Glutamatergic neuron (in vitro differentiated cells): Measurements from ENCODE around the gene B4GALT2. TPM values are rescaled to one million over a fixed set of nuclear protein-coding genes. Genes with fewer than 3 reads are reported as not detected.

ENCODE experiments used
- DNase-seq: peaks from one replicate; pipeline ENCODE4 v3.0.0; 2022
- H3K27ac Mint-ChIP-seq: one replicate; pipeline ENCODE4 v1.8.0; 2020; ENCODE audit warnings: mild to moderate bottlenecking, mixed read lengths, inconsistent platforms; ENCODE audit not compliant: unreplicated experiment
- H3K27me3 Mint-ChIP-seq: one replicate; pipeline ENCODE4 v1.8.0; 2020; ENCODE audit warnings: mild to moderate bottlenecking, moderate library complexity, mixed read lengths, inconsistent platforms; ENCODE audit not compliant: unreplicated experiment
- H3K36me3 Mint-ChIP-seq: one replicate; pipeline ENCODE4 v1.8.0; 2020; ENCODE audit warnings: mild to moderate bottlenecking, mixed read lengths, inconsistent platforms; ENCODE audit not compliant: unreplicated experiment
- H3K4me1 Mint-ChIP-seq: one replicate; pipeline ENCODE4 v1.8.0; 2020; ENCODE audit warnings: mild to moderate bottlenecking, low read depth, mixed read lengths, inconsistent platforms; ENCODE audit not compliant: unreplicated experiment
- H3K4me3 Mint-ChIP-seq: one replicate; pipeline ENCODE4 v1.8.0; 2020; ENCODE audit warnings: mild to moderate bottlenecking, mixed read lengths, inconsistent platforms; ENCODE audit not compliant: unreplicated experiment
- H3K9me3 Mint-ChIP-seq: one replicate; pipeline ENCODE4 v1.8.0; 2020; ENCODE audit warnings: mild to moderate bottlenecking, moderate library complexity, mixed read lengths, inconsistent platforms; ENCODE audit not compliant: unreplicated experiment
- CTCF ChIP-seq: fragments of 200-600 bp; sonication (generic); IDR thresholded peaks from one replicate; pipeline ENCODE4 v1.5.0; 2021; ENCODE audit not compliant: partially characterized antibody, unreplicated experiment
- total RNA-seq: library from RNA; stranded (reverse); fragmentation: NEBNext Ultra II Directional; extraction: Animal tissue kit (Norgen Biotek cat#: 25700); gene quantifications from one replicate; pipeline ENCODE4 v1.2.1, GENCODE V29; 2021; ENCODE audit not compliant: unreplicated experiment

Gene B4GALT2
- total RNA-seq, 1 donor from 2014 or later, result 45.7 TPM

GRCh38 chr1:44031252-44032169 lies 52.5 kb downstream of the B4GALT2 start, which contains the start of gene SLC6A9:
TSS of gene SLC6A9 (minus strand) at chr1:44031462. CDS start at chr1:44024277, 7,185 bp downstream.
- Mint-ChIP-seq H3K4me1 (peaks cover 12% of the 10 kb centered on the region), H3K9me3 (peaks cover 2% of the 10 kb centered on the region), H3K4me3 (peak within 1 kb of the TSS; percentile 82), H3K27me3 (peaks cover 16% of the 10 kb centered on the region), H3K27ac (peak within 1 kb of the TSS; percentile 59), H3K36me3 (no peaks in the 10 kb centered on the region)
- peak; percentile 39 for DNase-seq
- no peak for TF ChIP-seq CTCF

DNA sequence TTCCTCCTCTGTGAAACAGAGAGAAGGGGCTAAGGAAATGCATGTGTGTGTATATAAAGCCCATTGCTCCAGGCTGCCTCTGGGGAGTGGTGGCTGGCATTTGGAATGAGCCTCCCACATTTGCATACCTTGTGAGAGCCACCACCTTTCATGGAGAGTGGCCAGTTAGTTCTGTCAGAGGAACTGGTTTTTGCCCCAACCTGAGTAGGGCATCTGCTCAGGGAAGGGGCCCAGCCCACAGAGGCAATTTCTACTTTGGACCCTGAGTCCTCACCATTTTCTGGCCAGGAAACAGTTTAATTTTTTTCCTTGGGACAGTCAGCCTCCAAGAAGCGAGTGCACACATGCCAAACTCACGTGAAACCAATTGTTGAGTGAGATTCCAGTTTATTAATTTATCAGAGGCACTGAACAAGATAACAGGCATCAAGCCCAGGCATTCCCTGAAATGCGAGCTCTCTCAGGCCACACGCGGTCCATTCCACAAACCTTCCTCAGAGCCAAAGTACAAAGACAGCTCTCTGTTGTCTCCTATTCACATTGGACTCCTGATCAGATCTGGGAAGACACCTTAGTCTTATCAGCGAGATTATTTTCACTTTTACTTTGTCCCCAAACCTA lies 53.3 kb downstream of the B4GALT2 start:
- H3K4me3 Mint-ChIP-seq, result peak overlapping the region; percentile 82
- peaks cover 16% of the 10 kb centered on the region for H3K27me3 Mint-ChIP-seq
- H3K9me3 Mint-ChIP-seq, result peaks cover 2% of the 10 kb centered on the region
- no peak for TF ChIP-seq CTCF
- no peaks in the 10 kb centered on the region for H3K36me3 Mint-ChIP-seq
- H3K27ac Mint-ChIP-seq, result peak overlapping the region; percentile 15
- H3K4me1 Mint-ChIP-seq, result peaks cover 18% of the 10 kb centered on the region
- no peak for DNase-seq

- H3K27ac Mint-ChIP-seq, result no peak overlapping the region
- H3K4me1 Mint-ChIP-seq, result peaks cover 18% of the 10 kb centered on the region
- peaks cover 16% of the 10 kb centered on the region for H3K27me3 Mint-ChIP-seq
- H3K9me3 Mint-ChIP-seq, result peaks cover 2% of the 10 kb centered on the region
- no peak overlapping the region for H3K4me3 Mint-ChIP-seq
- no peaks in the 10 kb centered on the region for H3K36me3 Mint-ChIP-seq
- TF ChIP-seq CTCF, result no peak
- no peak for DNase-seq
These were observed 54.1 kb downstream of the B4GALT2 start for GRCh38 chr1:44033041-44033575.

DNA sequence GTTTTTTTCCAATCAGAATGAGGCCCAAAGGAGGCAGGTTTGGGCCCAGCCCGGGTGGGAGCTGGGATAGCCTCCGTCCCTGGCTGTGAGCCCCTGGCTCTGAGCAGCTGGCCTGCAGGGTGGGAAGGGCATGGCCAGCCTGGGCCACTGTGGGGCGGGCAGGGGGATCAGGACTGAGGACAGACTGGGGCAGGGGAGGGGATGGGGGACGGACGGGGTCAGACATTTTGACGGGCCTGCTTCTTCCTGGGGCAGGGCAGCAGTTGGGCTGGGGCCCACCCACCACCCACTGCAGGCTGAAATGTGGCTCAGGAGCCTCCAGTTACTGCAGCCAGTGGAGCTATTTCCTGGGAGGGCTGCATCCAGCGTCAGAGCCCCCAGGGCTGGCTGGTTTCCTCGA lies 54.7 kb downstream of the B4GALT2 start:
- no peak for DNase-seq
- no peak overlapping the region for H3K27ac Mint-ChIP-seq

More for the DNA sequence above, 54.7 kb downstream of the B4GALT2 start:
- H3K27me3 Mint-ChIP-seq, result peaks cover 13% of the 10 kb centered on the region
- H3K4me3 Mint-ChIP-seq, result no peak overlapping the region
- no peaks in the 10 kb centered on the region for H3K36me3 Mint-ChIP-seq
- peaks cover 18% of the 10 kb centered on the region for H3K4me1 Mint-ChIP-seq
- no peak for TF ChIP-seq CTCF
- H3K9me3 Mint-ChIP-seq, result no peaks in the 10 kb centered on the region
